Karpas-422 (cell line): ENCODE measurements around the gene PLXDC2. TPM values are rescaled to one million over a fixed set of nuclear protein-coding genes. Genes with fewer than 3 reads are reported as not detected.

Source experiments
- DNase-seq: peaks from one replicate; pipeline ENCODE4 v3.0.0-alpha.2; 2015
- H2AFZ ChIP-seq: fragments of 200-600 bp; sonication (generic); 2 replicates; pipeline ENCODE4 v1.6.1; 2014; ENCODE audit warnings: antibody characterized with exemption, low read length, mixed read lengths
- H3K27ac ChIP-seq: fragments of 200-600 bp; sonication (generic); 2 replicates; pipeline ENCODE4 v1.5.1; 2014; ENCODE audit warnings: mild to moderate bottlenecking, low read length, moderate library complexity
- H3K27me3 ChIP-seq: fragments of 200-600 bp; sonication (generic); 2 replicates; pipeline ENCODE4 v1.6.1; 2014; ENCODE audit warnings: low read length, mixed read lengths
- H3K36me3 ChIP-seq: fragments of 200-600 bp; sonication (generic); 2 replicates; pipeline ENCODE4 v1.6.1; 2014; ENCODE audit warnings: low read length, mixed read lengths; ENCODE audit not compliant: insufficient read depth
- H3K4me1 ChIP-seq: fragments of 200-600 bp; sonication (generic); 2 replicates; pipeline ENCODE4 v1.6.1; 2014; ENCODE audit warnings: mild to moderate bottlenecking, low read length, mixed read lengths
- H3K4me2 ChIP-seq: fragments of 200-600 bp; sonication (generic); 2 replicates; pipeline ENCODE4 v1.6.1; 2014; ENCODE audit warnings: low read length, low read depth, mild to moderate bottlenecking; ENCODE audit not compliant: poor library complexity, severe bottlenecking
- H3K4me3 ChIP-seq: fragments of 200-600 bp; sonication (generic); 2 replicates; pipeline ENCODE4 v1.5.1; 2014; ENCODE audit warnings: mild to moderate bottlenecking, antibody characterized with exemption, low read length, mixed read lengths
- H3K79me2 ChIP-seq: fragments of 200-600 bp; sonication (generic); 2 replicates; pipeline ENCODE4 v1.6.1; 2014; ENCODE audit warnings: mild to moderate bottlenecking, low read length, mixed read lengths
- H3K9ac ChIP-seq: fragments of 200-600 bp; sonication (generic); 2 replicates; pipeline ENCODE4 v1.6.0; 2014; ENCODE audit warnings: low read length
- H3K9me2 ChIP-seq: fragments of 200-600 bp; sonication (generic), shearing (Covaris generic); replicated peaks from 2 replicates; pipeline ENCODE4 v1.6.0; 2014; ENCODE audit warnings: mild to moderate bottlenecking, low read length, moderate library complexity; ENCODE audit not compliant: insufficient read depth
- H3K9me3 ChIP-seq: fragments of 300-700, 200-600 bp; sonication (generic); 2 replicates; pipeline ENCODE4 v1.6.1; 2014; ENCODE audit warnings: low read length, mixed read lengths
- H4K20me1 ChIP-seq: fragments of 200-600 bp; sonication (generic); 2 replicates; pipeline ENCODE4 v1.6.1; 2014; ENCODE audit warnings: mild to moderate bottlenecking, antibody characterized with exemption, low read length, low read depth; ENCODE audit not compliant: insufficient read depth
- total RNA-seq: library from RNA; depleted of rRNA; stranded (reverse); fragments of >200 nt; shearing (Covaris generic); gene quantifications from 2 replicates; pipeline ENCODE4 v1.2.3, GENCODE V29; 2014; ENCODE audit warnings: low replicate concordance

The PLXDC2 gene
- total RNA-seq, 1 experiment from 2014 or later, result not detected

GRCh38 chr10:19979628-19980027 is 163.4 kb downstream of the PLXDC2 start:
- no peaks in the 10 kb centered on the region for H3K9me2 ChIP-seq
- H3K27ac ChIP-seq, result no peak overlapping the region
- no peaks in the 10 kb centered on the region for H4K20me1 ChIP-seq
- H3K36me3 ChIP-seq, result no peaks in the 10 kb centered on the region
- no peak overlapping the region for H3K4me2 ChIP-seq
- H3K79me2 ChIP-seq, result no peaks in the 10 kb centered on the region
- H3K9me3 ChIP-seq, result peaks cover 7% of the 10 kb centered on the region
- H3K27me3 ChIP-seq, result no peaks in the 10 kb centered on the region
- no peak overlapping the region for H3K4me3 ChIP-seq
- H3K4me1 ChIP-seq, result no peaks in the 10 kb centered on the region
- no peak for DNase-seq
- H2AFZ ChIP-seq, result no peak overlapping the region
- H3K9ac ChIP-seq, result no peak overlapping the region

- no peak overlapping the region for H3K4me2 ChIP-seq
- no peak overlapping the region for H3K4me3 ChIP-seq
- no peak overlapping the region for H3K9ac ChIP-seq
- H3K4me1 ChIP-seq, result no peaks in the 10 kb centered on the region
- no peak overlapping the region for H2AFZ ChIP-seq
- H3K27me3 ChIP-seq, result no peaks in the 10 kb centered on the region
- no peaks in the 10 kb centered on the region for H3K36me3 ChIP-seq
- no peak overlapping the region for H3K27ac ChIP-seq
- no peaks in the 10 kb centered on the region for H3K9me2 ChIP-seq
- H4K20me1 ChIP-seq, result no peaks in the 10 kb centered on the region
- no peak for DNase-seq
- H3K79me2 ChIP-seq, result no peaks in the 10 kb centered on the region
- H3K9me3 ChIP-seq, result peaks cover 18% of the 10 kb centered on the region
Measured at GRCh38 chr10:19983880-19984565, 167.8 kb downstream of the PLXDC2 start.

GRCh38 chr10:19985745-19986144 is 169.5 kb downstream of the PLXDC2 start:
- H3K36me3 ChIP-seq, result no peaks in the 10 kb centered on the region
- H3K4me3 ChIP-seq, result no peak overlapping the region
- H3K4me1 ChIP-seq, result no peaks in the 10 kb centered on the region
- no peaks in the 10 kb centered on the region for H3K27me3 ChIP-seq
- no peaks in the 10 kb centered on the region for H3K79me2 ChIP-seq
- no peaks in the 10 kb centered on the region for H4K20me1 ChIP-seq
- H3K4me2 ChIP-seq, result no peak overlapping the region
- H2AFZ ChIP-seq, result no peak overlapping the region
- peaks cover 21% of the 10 kb centered on the region for H3K9me3 ChIP-seq
- no peak overlapping the region for H3K27ac ChIP-seq
- no peak for DNase-seq
- H3K9ac ChIP-seq, result no peak overlapping the region
- H3K9me2 ChIP-seq, result no peaks in the 10 kb centered on the region

GRCh38 chr10:19986591-19986990 is 170.4 kb downstream of the PLXDC2 start:
- no peaks in the 10 kb centered on the region for H4K20me1 ChIP-seq
- H3K27me3 ChIP-seq, result no peaks in the 10 kb centered on the region
- no peaks in the 10 kb centered on the region for H3K79me2 ChIP-seq
- H3K4me2 ChIP-seq, result no peak overlapping the region
- no peak for DNase-seq
- peaks cover 21% of the 10 kb centered on the region for H3K9me3 ChIP-seq
- no peak overlapping the region for H3K27ac ChIP-seq
- no peak overlapping the region for H3K4me3 ChIP-seq
- H3K36me3 ChIP-seq, result no peaks in the 10 kb centered on the region
- H3K4me1 ChIP-seq, result no peaks in the 10 kb centered on the region
- H3K9ac ChIP-seq, result no peak overlapping the region
- H2AFZ ChIP-seq, result no peak overlapping the region
- H3K9me2 ChIP-seq, result no peaks in the 10 kb centered on the region

GRCh38 chr10:19987931-19988330 is 171.7 kb downstream of the PLXDC2 start:
- peaks cover 19% of the 10 kb centered on the region for H3K9me3 ChIP-seq
- no peak overlapping the region for H3K4me2 ChIP-seq
- H3K79me2 ChIP-seq, result no peaks in the 10 kb centered on the region
- no peak overlapping the region for H2AFZ ChIP-seq
- DNase-seq, result no peak
- H4K20me1 ChIP-seq, result no peaks in the 10 kb centered on the region
- H3K36me3 ChIP-seq, result no peaks in the 10 kb centered on the region
- no peak overlapping the region for H3K27ac ChIP-seq
- H3K9ac ChIP-seq, result no peak overlapping the region
- H3K9me2 ChIP-seq, result no peaks in the 10 kb centered on the region
- no peaks in the 10 kb centered on the region for H3K4me1 ChIP-seq
- H3K27me3 ChIP-seq, result no peaks in the 10 kb centered on the region
- H3K4me3 ChIP-seq, result no peak overlapping the region

GRCh38 chr10:19993714-19994315 is 177.6 kb downstream of the PLXDC2 start:
- Histone ChIP-seq H3K4me2 (no peak overlapping the region), H3K27me3 (no peaks in the 10 kb centered on the region), H3K36me3 (no peaks in the 10 kb centered on the region), H3K9ac (no peak overlapping the region), H4K20me1 (no peaks in the 10 kb centered on the region), H3K79me2 (no peaks in the 10 kb centered on the region), H2AFZ (no peak overlapping the region), H3K9me2 (no peaks in the 10 kb centered on the region), H3K27ac (no peak overlapping the region), H3K4me3 (no peak overlapping the region), H3K4me1 (no peaks in the 10 kb centered on the region), H3K9me3 (peaks cover 15% of the 10 kb centered on the region; the same call in 1 of the 2 replicates)
- no peak for DNase-seq

GRCh38 chr10:19998482-19998881 is 182.2 kb downstream of the PLXDC2 start:
- no peaks in the 10 kb centered on the region for H3K27me3 ChIP-seq
- DNase-seq, result no peak
- no peaks in the 10 kb centered on the region for H3K79me2 ChIP-seq
- H4K20me1 ChIP-seq, result no peaks in the 10 kb centered on the region
- no peak overlapping the region for H3K4me2 ChIP-seq
- no peaks in the 10 kb centered on the region for H3K9me2 ChIP-seq
- no peak overlapping the region for H3K4me3 ChIP-seq
- H3K4me1 ChIP-seq, result no peaks in the 10 kb centered on the region
- H3K9ac ChIP-seq, result no peak overlapping the region
- H2AFZ ChIP-seq, result no peak overlapping the region
- no peaks in the 10 kb centered on the region for H3K36me3 ChIP-seq
- peaks cover 11% of the 10 kb centered on the region for H3K9me3 ChIP-seq
- H3K27ac ChIP-seq, result no peak overlapping the region

- Histone ChIP-seq H3K4me1 (no peaks in the 10 kb centered on the region; the same call in 1 of the 2 replicates), H4K20me1 (no peaks in the 10 kb centered on the region), H3K79me2 (no peaks in the 10 kb centered on the region), H2AFZ (no peak overlapping the region), H3K9me2 (no peaks in the 10 kb centered on the region), H3K27ac (no peak overlapping the region), H3K4me3 (no peak overlapping the region), H3K36me3 (no peaks in the 10 kb centered on the region), H3K4me2 (no peak overlapping the region), H3K9ac (no peak overlapping the region), H3K9me3 (peaks cover 9% of the 10 kb centered on the region), H3K27me3 (no peaks in the 10 kb centered on the region)
- DNase-seq, result no peak
Measured at GRCh38 chr10:19999431-19999830, 183.2 kb downstream of the PLXDC2 start.
